PC-9 (cell line): ENCODE results near the gene GLYAT. TPM values are rescaled to one million over a fixed set of nuclear protein-coding genes. Genes with fewer than 3 reads are reported as not detected.

Source experiments
- BruUV-seq: library from RNA; stranded (reverse); fragments of 400-500 nt; replicated peaks from 2 replicates; lab custom pipeline; 2021; lab: Mats Ljungman, UMichigan
- CTCF ChIA-PET: fragments of 300-600 bp; sonication (Branson Sonifier 250); formaldehyde crosslinking; loops from one replicate; lab custom pipeline; 2022; ENCODE audit warnings: antibody characterized with exemption; lab: Charles Lee
- POLR2A ChIA-PET: fragments of 300-600 bp; sonication (Branson Sonifier 250); formaldehyde crosslinking; loops from one replicate; lab custom pipeline; 2022; ENCODE audit warnings: antibody characterized with exemption; ENCODE audit not compliant: unreplicated experiment; lab: Charles Lee
- DNase-seq, 2 experiments: peaks; one replicate each; pipeline versions ENCODE4 v3.0.0 to v3.0.0-alpha.2; 2015 to 2022; ENCODE audit warnings: mixed read lengths in 1 of 2
- H2AFZ ChIP-seq: fragments of 200-600 bp; sonication (generic); 2 replicates; pipeline ENCODE4 v1.8.1; 2017; ENCODE audit warnings: antibody characterized with exemption
- H3F3A ChIP-seq: fragments of 200-600 bp; sonication (generic); 2 replicates; pipeline ENCODE4 v1.8.1; 2017; ENCODE audit warnings: antibody characterized with exemption, mild to moderate bottlenecking, low read depth; ENCODE audit not compliant: insufficient read depth
- H3K27ac ChIP-seq: fragments of 200-600 bp; sonication (generic); 2 replicates; pipeline ENCODE4 v1.6.1; 2016; ENCODE audit warnings: mixed run types
- H3K27me3 ChIP-seq: fragments of 200-600 bp; sonication (generic); 2 replicates; pipeline ENCODE4 v1.6.1; 2016; ENCODE audit warnings: low read depth, mixed run types; ENCODE audit not compliant: insufficient read depth
- H3K36me3 ChIP-seq: fragments of 200-600 bp; sonication (generic); 2 replicates; pipeline ENCODE4 v1.6.1; 2016; ENCODE audit warnings: low read depth, mixed run types
- H3K4me1 ChIP-seq: fragments of 200-600 bp; sonication (generic); replicated peaks from 2 replicates; pipeline ENCODE4 v1.6.1; 2016; ENCODE audit warnings: mixed run types; ENCODE audit not compliant: insufficient read depth
- H3K4me2 ChIP-seq: fragments of 200-600 bp; sonication (generic); 2 replicates; pipeline ENCODE4 v1.6.1; 2017; ENCODE audit warnings: mixed run types
- H3K4me3 ChIP-seq: fragments of 200-600 bp; sonication (generic); 2 replicates; pipeline ENCODE4 v1.6.1; 2016; ENCODE audit warnings: mixed run types
- H3K79me2 ChIP-seq: fragments of 200-600 bp; sonication (generic); 2 replicates; pipeline ENCODE4 v1.6.1; 2017; ENCODE audit warnings: low read depth, mixed run types
- H3K9me2 ChIP-seq: fragments of 200-600 bp; sonication (generic); 2 replicates; pipeline ENCODE4 v1.8.1; 2017; ENCODE audit warnings: mild to moderate bottlenecking; ENCODE audit not compliant: insufficient read depth
- H3K9me3 ChIP-seq: fragments of 200-600 bp; sonication (generic); 2 replicates; pipeline ENCODE4 v1.8.1; 2016; ENCODE audit warnings: low read depth; ENCODE audit not compliant: insufficient read depth
- H4K20me1 ChIP-seq: fragments of 200-600 bp; sonication (generic); 2 replicates; pipeline ENCODE4 v1.8.1; 2017; ENCODE audit not compliant: insufficient read depth
- CTCF ChIP-seq: fragments of 200-600 bp; sonication (generic); conservative IDR thresholded peaks from 2 replicates; pipeline ENCODE4 v1.6.1; 2017; ENCODE audit warnings: mixed run types, antibody characterized with exemption, mild to moderate bottlenecking, moderate library complexity
- EZH2 ChIP-seq: fragments of 200-600 bp; sonication (generic); IDR thresholded peaks from 2 replicates; pipeline ENCODE4 v1.8.0; 2017; ENCODE audit warnings: antibody characterized with exemption, low read depth
- intact Hi-C: fragments of 100-400 bp; cut with micrococcal nuclease; formaldehyde crosslinking; loops from one replicate; pipeline ENCODE4 v1.10.0; 2022; ENCODE audit not compliant: unreplicated experiment
- total RNA-seq: library from RNA; stranded (reverse); gene quantifications from 2 replicates; pipeline ENCODE4 v1.2.3, GENCODE V29; 2021

Gene GLYAT
- total RNA-seq, 1 experiment from 2014 or later, result not detected

- H3K4me2 ChIP-seq, result no peak overlapping the region
- H4K20me1 ChIP-seq, result no peaks in the 10 kb centered on the region
- H3F3A ChIP-seq, result no peaks in the 10 kb centered on the region
- H3K27ac ChIP-seq, result no peak overlapping the region
- H2AFZ ChIP-seq, result no peak overlapping the region
- no peaks in the 10 kb centered on the region for H3K79me2 ChIP-seq
- H3K4me3 ChIP-seq, result no peak overlapping the region
- no peak for DNase-seq
- ChIA-PET CTCF (no interaction called here), POLR2A (no interaction called here)
- no peaks in the 10 kb centered on the region for H3K27me3 ChIP-seq
- no peaks in the 10 kb centered on the region for H3K36me3 ChIP-seq
- no peaks in the 10 kb centered on the region for H3K9me2 ChIP-seq
- no peaks in the 10 kb centered on the region for H3K4me1 ChIP-seq
- intact Hi-C loops, result loop anchor here (5.0 kb wide), 1 partner anchor 1325 kb away; no protein-coding TSS in a partner anchor
- TF ChIP-seq EZH2, result no peak
- TF ChIP-seq CTCF, result no peak
- no TSS peak for BruUV-seq
- H3K9me3 ChIP-seq, result no peaks in the 10 kb centered on the region
Observed at GRCh38 chr11:58671983-58672633, 59.6 kb downstream of the GLYAT start.

GRCh38 chr11:58659910-58660570 lies 71.7 kb downstream of the GLYAT start:
- peak overlapping the region; percentile 68 for H3K4me2 ChIP-seq
- intact Hi-C loops, result loop anchor here (5.0 to 10.0 kb wide), 2 partner anchors 112 to 245 kb away; no protein-coding TSS in a partner anchor

More at GRCh38 chr11:58659910-58660570, 71.7 kb downstream of the GLYAT start:
- Histone ChIP-seq H3K36me3 (no peaks in the 10 kb centered on the region), H3K4me3 (peak overlapping the region; percentile 26; the same call in 1 of the 2 replicates), H3K9me3 (peaks cover 13% of the 10 kb centered on the region; the same call in 1 of the 2 replicates), H3F3A (peaks cover 41% of the 10 kb centered on the region), H4K20me1 (no peaks in the 10 kb centered on the region), H3K9me2 (no peaks in the 10 kb centered on the region), H3K27ac (peak overlapping the region; percentile 99), H3K4me1 (peaks cover 51% of the 10 kb centered on the region), H3K79me2 (no peaks in the 10 kb centered on the region), H2AFZ (no peak overlapping the region; the same call in 1 of the 2 replicates), H3K27me3 (no peaks in the 10 kb centered on the region)
- TF ChIP-seq EZH2, result no peak
- no peak for TF ChIP-seq CTCF
- BruUV-seq, result TSS peak; percentile 74
- ChIA-PET POLR2A (interaction anchor here (0.6 to 0.7 kb wide), 3 partner anchors 31 to 1367 kb away, joined by 3 to 8 read pairs (median 3); partner anchors contain the start of gene SELENOH), CTCF (interaction anchor here (0.6 kb wide), 1 partner anchor 241 kb away, joined by 3 read pairs; no protein-coding TSS in a partner anchor)
- peak; percentile 24 to 81 for DNase-seq
